Measurements from ENCODE around the gene MXD4. TPM values are rescaled to one million over a fixed set of nuclear protein-coding genes. Genes with fewer than 3 reads are reported as not detected.

The MXD4 gene
- total RNA-seq, 2 donors from 2014 or later = 36.7 to 43.3 TPM

- TF ChIP-seq, protein P1, sequence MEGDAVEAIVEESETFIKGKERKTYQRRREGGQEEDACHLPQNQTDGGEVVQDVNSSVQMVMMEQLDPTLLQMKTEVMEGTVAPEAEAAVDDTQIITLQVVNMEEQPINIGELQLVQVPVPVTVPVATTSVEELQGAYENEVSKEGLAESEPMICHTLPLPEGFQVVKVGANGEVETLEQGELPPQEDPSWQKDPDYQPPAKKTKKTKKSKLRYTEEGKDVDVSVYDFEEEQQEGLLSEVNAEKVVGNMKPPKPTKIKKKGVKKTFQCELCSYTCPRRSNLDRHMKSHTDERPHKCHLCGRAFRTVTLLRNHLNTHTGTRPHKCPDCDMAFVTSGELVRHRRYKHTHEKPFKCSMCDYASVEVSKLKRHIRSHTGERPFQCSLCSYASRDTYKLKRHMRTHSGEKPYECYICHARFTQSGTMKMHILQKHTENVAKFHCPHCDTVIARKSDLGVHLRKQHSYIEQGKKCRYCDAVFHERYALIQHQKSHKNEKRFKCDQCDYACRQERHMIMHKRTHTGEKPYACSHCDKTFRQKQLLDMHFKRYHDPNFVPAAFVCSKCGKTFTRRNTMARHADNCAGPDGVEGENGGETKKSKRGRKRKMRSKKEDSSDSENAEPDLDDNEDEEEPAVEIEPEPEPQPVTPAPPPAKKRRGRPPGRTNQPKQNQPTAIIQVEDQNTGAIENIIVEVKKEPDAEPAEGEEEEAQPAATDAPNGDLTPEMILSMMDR (IDR thresholded peaks at IDR 0.05) = no peak
- Histone ChIP-seq H3K27ac (no peak overlapping the region), H3K9me3 (no peaks in the 10 kb centered on the region), H3K9ac (ENCODE audit: low read depth in 2 of 2, low read length in 2 of 2) (no peak overlapping the region), H3K36me3 (no peaks in the 10 kb centered on the region), H3K4me1 (no peaks in the 10 kb centered on the region), H3K27me3 (no peaks in the 10 kb centered on the region), H3K4me3 (no peak overlapping the region)
- DNase-seq = no peak
- intact Hi-C loops (cut with DNase I) = no loop called here
Measured at GRCh38 chr4:2287594-2287915, 25.6 kb upstream of the MXD4 start.

- no peaks in the 10 kb centered on the region for H3K9me3 ChIP-seq
- no peaks in the 10 kb centered on the region for H3K27me3 ChIP-seq
- no peak for DNase-seq
- no peak overlapping the region for H3K4me3 ChIP-seq
- intact Hi-C loops (cut with DNase I) = no loop called here
- no peak overlapping the region for H3K9ac ChIP-seq (ENCODE audit: low read depth in 2 of 2, low read length in 2 of 2)
- TF ChIP-seq, protein P1 (IDR thresholded peaks at IDR 0.05) = no peak
- no peak overlapping the region for H3K27ac ChIP-seq
- no peaks in the 10 kb centered on the region for H3K4me1 ChIP-seq
- no peaks in the 10 kb centered on the region for H3K36me3 ChIP-seq
Measured at GRCh38 chr4:2286904-2287593, 25.1 kb upstream of the MXD4 start.

DNA sequence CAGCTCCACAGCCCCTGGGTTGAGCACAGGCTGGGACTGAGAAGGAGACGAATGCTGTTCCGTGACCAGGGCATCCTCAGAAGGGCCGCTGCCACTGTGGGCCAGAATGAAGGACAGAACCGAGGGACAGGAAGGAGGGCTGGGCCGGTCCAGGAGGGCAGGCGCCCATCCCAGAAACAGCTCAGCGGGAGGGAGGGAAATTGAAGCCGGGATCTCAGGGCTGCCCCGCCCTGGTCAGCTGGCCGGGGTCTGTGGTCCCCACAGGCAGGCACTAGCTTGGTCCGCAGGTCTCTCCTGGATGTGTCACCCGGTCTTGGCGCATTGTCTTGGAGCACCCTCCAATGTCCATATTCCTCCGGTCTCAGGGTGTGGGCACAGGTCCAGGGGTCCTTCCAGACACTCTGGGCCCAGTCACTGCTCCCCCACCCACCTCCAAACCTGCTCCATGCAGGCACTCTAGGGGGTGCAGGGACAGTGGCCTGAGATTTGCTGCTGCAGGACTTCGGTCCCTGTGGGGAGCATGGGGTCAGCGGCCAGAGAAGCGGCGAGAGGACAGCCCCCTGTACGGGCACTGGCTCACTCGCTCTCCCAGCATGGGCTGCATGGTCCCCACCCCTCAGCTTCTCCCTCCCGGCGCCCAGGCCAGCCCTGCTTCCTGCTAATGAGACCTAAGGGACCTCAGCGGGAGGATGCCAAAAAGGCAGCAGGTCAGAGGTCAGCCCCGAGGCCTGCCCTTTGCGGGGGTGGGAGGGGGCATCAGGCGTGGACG is 23.9 kb upstream of the MXD4 start:
- H3K9ac ChIP-seq (ENCODE audit: low read depth in 2 of 2, low read length in 2 of 2) = no peak overlapping the region
- no peaks in the 10 kb centered on the region for H3K4me1 ChIP-seq
- H3K9me3 ChIP-seq = no peaks in the 10 kb centered on the region
- H3K27ac ChIP-seq = no peak overlapping the region
- no peaks in the 10 kb centered on the region for H3K36me3 ChIP-seq
- TF ChIP-seq, protein P1 (IDR thresholded peaks at IDR 0.05) = no peak
- intact Hi-C loops (cut with DNase I) = no loop called here
- H3K4me3 ChIP-seq = no peak overlapping the region
- DNase-seq = no peak
- H3K27me3 ChIP-seq = no peaks in the 10 kb centered on the region

DNA sequence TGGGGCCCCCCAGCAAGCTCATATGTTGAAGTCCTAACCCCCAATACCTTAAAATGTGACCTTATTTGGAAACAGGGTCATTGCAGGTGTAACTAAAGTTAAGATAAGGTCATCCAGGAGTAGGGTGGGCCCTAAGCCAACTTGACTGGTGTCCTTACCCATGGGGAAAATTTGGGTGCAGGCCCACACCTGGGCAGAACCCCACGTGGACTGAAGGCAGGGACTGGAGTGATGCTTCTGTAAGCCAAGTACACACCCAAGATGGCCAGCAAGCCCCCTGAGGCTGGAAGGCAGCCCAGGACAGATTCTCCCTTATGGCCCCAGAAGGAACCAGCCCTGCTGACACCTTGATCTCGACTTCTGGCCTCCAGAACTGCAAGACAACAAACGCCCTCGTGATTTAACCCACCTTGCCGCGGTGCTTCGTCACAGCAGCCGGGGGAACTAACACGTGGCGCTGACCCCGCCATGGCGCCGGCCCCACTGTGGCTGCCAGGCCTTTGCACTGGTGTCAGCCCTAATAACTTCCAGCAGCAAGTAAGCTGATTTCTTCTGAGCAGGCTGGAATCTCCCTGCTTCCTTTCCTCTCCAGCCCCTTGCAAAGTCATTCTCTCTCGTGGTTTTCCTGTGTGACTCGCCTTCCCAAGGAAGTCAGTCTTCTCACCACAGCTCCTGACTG is 23.2 kb upstream of the MXD4 start:
- Histone ChIP-seq H3K9ac (ENCODE audit: low read depth in 2 of 2, low read length in 2 of 2) (no peak overlapping the region), H3K36me3 (no peaks in the 10 kb centered on the region), H3K27me3 (no peaks in the 10 kb centered on the region), H3K9me3 (no peaks in the 10 kb centered on the region), H3K4me3 (no peak overlapping the region), H3K27ac (no peak overlapping the region), H3K4me1 (no peaks in the 10 kb centered on the region)
- intact Hi-C loops (cut with DNase I) = loop anchor here (5.0 kb wide), 1 partner anchor 157 kb away; no protein-coding TSS in a partner anchor
- TF ChIP-seq, protein P1 (IDR thresholded peaks at IDR 0.05) = no peak
- DNase-seq = no peak

GRCh38 chr4:2284161-2284933 is 22.4 kb upstream of the MXD4 start:
- H3K9ac ChIP-seq (ENCODE audit: low read depth in 2 of 2, low read length in 2 of 2) = no peak overlapping the region
- H3K36me3 ChIP-seq = no peaks in the 10 kb centered on the region
- no peaks in the 10 kb centered on the region for H3K4me1 ChIP-seq
- intact Hi-C loops (cut with DNase I) = loop anchor here (5.0 kb wide), 1 partner anchor 158 kb away; no protein-coding TSS in a partner anchor
- DNase-seq = no peak
- H3K4me3 ChIP-seq = no peak overlapping the region
- TF ChIP-seq, protein P1 (IDR thresholded peaks at IDR 0.05) = no peak
- no peak overlapping the region for H3K27ac ChIP-seq
- no peaks in the 10 kb centered on the region for H3K9me3 ChIP-seq
- H3K27me3 ChIP-seq = no peaks in the 10 kb centered on the region

Measured in colonic mucosa (tissue), 4 donors.